Activated CD4-positive, alpha-beta T cell treated with anti-CD3 and anti-CD28 coated beads, Interleukin-2, Interleukin-6, amounts not matched to agents 100 ng/mL and 50 ng/mL, durations not matched to agents 16 hours and 8 hours (primary cell): ENCODE measurements around the gene VILL.
"Not testable (repeated sequence)": the region's sequence is repeated elsewhere in the genome, so short reads cannot be mapped to it uniquely, and the experiment has no call there.

Source experiments
- DNase-seq: peaks from one replicate; pipeline ENCODE4 v3.0.0-alpha.2; 2020

The VILL gene

DNA sequence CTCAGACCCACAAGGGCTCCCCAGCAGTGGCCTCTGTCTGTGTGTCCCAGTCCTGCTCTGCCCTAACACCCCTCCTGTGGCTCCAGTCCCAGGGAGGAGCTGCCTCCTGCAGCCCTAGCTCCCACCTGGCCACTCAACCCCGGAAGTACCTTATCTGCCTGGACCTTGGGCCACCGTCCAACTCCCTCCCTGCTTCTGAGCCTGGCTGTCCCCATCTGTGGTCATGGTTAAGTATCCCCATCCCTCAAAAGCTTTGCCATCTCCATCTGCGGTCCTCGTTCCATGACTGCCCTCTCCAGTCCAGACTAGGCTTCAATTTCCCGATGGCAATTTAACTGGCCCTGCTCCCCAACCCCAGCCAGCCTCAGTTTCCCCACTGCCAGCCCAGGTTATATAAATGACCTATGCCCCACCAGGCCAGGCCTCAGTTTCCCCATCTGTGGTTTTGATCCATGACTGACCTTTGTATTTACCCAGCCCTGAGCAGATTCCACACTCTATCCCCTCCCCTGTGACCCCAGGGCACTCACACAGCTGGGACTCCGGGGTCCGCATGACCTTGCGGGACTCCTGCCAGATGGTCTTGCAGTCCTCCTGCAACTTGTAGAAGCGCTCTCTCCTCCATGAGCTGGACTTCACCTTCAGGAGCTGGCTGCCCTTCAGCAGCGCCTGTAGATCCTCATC is 29.2 kb downstream of the VILL start:
- no peak for DNase-seq

DNA sequence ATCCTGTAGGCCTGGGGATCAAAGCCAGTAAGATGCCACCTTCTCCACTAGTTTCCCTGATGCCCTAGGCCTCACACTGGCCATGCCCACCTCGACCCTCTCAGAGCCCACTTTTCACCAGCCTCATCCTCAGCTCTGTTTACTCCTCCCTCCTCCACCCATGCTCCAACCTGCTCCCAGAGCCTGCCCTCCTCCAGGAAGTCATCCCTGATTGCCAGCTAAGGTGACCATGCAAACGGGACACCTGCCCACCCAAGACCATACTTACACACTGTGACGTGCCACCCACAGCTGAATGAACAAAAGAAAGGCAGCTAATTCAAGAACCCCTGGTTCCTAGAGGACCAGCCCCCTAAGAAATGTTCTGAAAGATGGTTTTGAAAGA is 29.7 kb downstream of the VILL start:
- DNase-seq: no peak

DNA sequence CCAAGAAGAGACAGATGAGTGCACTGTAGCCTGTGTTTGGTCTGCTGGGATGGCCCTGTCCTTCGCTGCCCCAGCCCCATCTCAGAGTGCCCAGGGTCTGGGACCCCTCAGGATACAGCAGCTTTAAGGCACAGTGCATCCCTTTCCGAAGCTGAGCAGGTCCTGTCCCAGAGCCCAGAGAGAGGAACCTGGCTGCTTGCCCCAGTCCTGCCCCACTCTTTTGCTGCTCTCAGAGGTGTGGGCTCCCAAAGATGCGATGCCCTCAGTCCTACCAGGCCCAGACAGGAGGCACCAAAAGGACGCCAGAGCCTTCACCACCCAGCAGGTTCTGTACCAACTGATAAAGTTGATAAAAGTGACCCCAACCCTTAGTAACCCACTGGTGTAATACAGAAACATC is 30.6 kb downstream of the VILL start:
- DNase-seq: no peak

DNA sequence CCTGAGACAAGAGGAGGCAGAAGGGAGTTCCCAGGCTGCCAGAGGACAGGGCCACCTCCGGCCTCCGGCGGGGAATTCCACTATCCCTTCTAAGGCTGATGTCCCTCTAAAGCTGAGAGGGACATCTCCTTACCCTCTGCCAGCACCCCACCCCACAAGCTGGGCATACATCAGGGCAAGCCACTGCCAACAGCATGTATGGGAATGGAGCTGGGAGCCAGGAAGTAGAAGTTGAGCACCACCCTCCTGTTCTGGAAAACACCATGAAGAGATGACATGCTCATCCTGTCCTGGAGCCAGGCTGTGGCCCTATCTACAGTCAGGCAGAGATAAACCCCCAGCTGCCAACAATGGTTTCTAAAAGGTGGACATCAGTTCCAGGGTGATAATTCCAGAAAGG is 31.7 kb downstream of the VILL start:
- DNase-seq: no peak

DNA sequence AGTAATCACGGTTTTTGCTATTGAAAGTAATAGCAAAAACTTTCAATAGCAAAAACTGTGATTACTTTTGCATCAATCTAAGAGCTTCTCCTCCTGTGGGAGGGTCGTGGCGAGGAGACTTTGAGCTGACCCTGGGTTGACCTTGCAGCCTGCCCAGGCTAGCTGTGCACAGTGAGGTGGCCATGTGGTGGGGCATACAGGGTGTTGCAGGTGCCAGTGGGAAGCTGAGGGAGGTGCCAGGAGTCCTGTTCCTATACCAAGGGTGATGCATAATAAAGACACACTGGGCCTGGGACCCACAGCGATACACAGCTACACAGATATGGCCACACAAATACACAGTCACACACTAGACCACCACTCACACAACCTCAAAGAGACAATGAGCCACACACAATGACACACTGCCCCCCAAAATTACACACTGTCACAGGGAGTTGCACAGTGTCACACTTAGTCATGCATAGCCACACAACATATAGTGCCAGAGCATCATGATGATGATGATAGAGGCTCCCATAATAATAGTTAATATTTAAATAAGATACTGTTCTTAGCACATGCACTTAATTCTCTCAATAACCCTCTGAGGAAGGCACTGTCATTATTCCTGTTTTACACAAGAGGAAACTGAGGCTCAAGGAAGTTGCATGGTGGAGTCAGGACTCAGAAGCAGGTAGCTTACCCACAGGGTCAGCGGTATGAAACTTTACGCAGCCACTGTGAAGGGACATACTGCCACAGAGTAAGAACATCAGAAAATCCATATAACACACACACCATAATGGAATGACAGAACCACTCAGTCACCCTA is 32.5 kb downstream of the VILL start:
- DNase-seq: no peak

DNA sequence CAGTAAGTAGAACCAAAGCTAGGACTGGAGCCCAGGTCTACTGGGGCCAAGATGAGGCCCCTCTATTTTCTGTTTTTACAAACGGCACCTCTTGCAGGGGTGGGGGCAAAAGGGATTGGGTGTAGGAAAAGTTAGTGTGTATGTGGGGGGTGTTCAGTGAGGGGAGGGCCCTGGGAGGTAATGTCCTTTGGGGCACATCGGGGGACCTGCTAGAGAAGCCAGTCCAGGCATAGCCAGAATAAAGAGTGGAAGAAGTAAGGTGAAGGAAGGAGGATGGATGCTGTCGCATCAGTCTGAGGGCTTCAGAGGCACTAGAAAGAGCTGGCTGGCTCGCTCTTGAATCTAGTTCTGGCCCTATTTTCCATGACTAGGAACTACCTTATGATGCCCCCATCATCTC is 36.3 kb downstream of the VILL start:
- no peak for DNase-seq

DNA sequence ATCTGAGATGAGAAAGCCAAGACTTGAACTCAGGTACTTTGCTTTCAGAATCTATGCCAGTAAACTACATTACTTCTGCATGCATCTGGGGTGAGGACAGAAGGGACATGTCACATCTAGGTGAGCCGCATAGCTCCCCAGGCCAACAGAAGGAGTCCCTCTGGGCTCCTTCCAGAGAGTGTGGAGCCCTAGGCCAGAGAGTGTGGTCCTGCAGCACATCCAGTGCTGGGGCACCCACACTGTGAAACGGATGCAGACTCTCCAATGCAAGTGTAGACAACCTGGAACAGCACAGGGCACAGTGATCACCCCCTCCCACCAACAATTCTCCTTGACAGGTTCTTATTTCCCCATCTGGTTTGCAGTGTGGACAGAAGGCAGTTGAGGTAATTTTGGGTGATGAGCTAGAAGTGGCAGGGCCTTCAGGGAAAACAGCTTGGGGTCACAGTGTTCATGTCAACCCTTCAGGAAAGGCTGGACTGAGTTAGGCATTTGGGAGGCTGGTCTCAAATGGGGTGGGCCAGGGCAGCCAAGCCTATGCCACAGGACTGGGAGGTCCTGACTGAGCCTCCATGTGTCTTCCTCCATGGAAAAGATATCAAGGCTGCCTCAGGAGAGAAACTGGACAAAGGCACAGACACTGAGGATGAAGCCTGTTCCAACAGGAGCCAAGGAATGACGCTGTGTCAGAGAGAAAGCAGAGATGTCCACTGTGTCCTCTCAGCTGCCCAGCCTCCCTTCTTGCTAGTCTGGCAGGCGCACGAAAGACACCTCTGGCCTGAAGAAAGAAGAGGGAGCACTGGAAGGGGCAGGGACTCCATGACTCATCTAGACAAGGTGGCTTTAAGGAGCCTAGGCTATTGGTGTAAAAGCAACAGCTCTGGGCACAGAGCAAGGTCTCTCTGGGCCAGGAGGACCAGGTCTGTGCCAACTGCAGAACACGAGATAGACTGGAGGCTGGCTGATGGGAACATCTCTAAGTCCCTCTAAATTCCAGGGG is 37.2 kb downstream of the VILL start:
- DNase-seq: no peak

DNA sequence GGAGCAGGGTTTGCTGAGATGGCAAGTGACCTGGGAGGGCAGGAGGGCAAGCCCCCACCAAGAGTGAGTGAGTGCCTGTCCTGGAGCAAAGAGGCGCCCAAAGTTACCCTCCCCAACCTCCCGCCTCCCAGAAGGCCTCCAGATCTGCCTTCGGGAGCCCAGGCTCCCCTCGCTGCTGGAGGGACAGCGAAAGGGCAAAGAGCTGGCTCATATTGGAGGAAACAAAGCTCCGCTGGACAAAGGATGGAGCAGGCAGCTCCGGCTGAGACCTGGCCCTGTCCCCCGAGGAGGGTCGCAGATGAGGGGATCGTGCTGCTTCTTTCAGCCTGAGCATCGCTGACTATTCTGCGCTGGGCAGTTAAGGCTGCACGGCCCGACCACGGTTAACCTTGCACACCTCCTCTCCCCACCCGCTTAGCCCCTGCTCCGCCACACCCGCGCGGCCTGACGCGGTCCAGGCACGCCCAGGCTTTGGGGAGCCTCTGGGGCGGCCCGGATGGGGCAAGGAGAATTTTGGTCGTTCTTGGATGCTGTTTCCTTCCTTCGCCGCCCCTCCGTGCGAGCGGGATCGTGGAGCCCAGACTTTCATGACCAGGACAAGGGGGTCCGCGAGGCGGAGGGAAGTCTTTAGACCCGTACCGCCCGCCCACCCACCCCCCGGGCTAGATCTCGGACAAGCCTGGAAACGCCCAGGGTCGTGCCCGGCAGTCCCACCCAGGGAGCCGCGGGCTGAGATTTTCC is 38.2 kb downstream of the VILL start:
- DNase-seq: no peak

DNA sequence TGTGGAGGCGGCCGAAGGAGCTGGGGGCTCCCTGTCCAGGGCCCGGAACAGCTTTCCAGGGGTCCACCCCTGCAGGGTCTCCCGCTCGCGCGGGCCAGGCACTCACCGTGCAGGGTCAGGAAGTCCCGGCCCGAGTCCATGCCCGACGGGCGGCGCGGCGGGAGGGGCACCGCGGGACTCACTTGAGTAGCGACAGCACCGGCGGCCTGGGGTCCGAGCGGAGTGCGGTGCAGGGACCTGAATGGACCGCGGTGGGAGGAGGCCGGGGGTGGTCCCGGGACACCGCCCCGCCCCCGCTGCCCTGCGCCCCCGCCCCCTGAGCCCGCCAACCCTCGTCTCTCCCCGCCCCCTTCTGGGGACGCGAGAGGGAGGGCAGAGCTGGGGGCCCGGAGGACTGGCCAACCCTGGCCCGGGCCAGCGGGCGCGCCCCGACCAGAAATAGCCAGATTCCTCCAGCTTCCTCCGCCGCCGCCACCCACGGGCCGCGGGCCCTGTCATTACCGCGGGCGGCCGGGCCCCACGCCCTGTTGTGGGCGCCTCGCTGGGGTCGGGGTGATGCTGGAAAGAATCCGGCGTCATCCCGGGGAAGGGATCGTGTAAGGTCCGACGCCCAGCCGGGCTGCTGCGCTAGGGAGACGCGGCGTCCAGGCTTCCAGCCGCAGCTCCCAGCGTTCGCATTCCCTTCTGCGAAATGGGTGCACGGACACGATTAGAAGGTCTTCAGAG is 39.0 kb downstream of the VILL start, which contains the start of gene PLCD1:
Gene PLCD1 (minus strand): TSS at position 243 of the 726 bp plus-strand sequence. CDS start 103 bp downstream, at position 140.
- no peak for DNase-seq

DNA sequence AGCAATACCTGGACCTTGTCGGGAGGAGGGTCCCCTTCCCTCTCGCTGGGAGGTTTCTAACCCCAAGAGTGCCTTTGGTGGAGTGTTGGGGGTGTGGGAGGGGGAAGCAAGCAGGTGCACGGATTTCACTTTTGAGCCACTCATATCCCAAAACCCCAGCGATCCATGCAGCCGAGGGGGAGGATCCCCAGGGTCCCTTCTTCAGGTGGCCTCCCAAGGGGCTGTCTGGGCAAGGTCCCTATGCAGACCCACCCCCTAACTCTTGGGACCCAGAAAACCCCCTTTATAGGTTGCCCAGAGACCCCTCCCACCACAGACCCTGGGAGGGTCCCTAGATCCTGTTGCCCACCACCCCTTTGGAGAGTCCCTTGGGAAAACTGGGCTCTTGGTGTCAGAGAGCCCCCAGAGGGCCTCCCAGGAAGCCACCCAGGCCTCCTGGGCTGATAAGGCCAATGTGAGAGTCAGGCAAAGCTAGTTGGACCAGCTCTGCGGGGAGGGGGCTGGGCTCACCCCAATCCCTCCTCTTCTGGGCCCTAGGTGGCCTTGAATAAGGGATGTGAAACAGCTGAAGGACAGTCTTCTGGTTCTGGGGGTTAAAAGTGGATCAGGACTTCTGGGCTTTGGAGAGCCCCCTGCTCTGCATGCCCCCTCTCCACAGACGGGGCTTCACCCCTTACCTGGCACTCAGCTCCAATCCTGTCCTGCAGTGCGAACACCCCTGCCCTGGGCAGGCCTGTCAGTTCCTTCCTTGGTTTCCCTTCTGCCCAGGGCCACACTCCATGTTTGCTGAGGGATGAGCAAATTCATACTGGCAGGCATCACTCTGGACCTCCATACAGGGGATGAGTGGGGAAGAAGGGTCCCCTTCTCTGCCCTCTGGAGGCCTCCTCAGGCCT is 39.8 kb downstream of the VILL start:
- DNase-seq: no peak

DNA sequence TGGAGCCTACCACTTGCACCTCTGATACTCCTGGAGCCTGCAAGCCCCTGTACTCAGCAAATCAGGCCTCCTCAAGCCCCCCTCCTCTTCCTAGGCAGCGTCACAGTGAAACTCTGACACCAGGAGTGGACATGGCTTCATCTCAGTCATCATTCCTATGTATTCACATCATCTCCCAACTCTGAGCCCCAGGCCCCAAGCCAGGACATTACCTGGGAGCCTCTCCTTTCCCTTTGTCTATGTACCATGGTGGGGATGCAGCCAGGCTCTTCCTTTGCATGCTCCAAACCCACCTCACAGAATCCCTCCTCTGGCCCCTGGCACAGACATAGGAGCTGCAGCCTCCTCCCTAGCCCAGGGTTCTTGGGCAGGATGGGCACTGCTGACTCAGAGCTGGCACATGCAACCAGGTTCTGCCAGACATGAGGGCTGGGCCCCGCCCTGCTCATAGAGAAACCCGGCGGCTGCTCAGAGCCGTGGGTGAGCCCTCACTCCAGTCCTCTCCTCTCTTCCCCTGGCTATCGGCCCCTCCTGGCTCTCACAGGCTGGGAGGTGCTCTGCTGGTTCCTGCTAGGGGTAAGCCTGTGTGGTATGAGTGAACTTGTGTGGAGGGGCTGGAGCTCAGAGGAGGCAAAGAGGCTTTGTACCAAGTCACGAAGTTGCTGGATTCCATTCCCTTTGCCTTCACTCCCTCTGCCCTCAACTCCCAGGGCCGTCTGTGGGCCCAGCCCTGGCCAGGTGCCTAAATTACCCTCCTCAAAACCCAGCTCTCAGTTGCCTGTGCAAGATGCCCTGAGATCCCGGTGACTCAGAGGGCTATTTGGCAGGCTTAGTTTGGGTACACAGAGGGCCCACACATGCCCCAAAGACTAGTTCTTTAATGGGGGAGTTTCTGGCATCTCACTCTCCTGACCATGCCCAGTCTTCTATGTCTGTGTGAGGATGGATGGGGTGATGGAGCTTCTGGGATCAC is 40.7 kb downstream of the VILL start:
- peak; percentile 72 for DNase-seq

DNA sequence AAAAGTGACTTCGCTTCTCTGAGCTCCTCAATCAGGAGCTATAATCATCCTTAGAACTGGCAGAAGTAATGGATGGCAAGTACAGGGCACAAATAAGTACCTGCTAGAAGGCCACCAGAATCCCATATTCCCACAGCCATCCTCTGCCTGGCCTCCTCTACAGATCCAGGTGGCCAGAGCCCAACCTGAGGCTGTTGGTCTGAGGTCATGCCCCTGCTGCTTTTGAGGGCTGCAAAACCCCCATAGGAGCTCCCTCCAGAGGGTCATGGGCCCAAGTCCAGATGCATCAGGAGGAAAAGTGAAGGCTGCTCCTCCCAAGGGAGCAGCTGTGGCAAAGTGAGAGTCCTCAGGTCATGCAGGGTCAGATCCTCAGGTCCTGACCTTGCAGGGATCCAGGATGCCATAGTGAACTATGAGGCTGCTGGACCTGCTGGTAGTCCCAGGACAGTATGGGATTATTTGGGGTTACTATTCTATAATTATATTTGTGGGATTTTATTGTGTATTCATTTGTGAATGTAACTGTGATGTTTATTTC is 41.8 kb downstream of the VILL start:
- no peak for DNase-seq

DNA sequence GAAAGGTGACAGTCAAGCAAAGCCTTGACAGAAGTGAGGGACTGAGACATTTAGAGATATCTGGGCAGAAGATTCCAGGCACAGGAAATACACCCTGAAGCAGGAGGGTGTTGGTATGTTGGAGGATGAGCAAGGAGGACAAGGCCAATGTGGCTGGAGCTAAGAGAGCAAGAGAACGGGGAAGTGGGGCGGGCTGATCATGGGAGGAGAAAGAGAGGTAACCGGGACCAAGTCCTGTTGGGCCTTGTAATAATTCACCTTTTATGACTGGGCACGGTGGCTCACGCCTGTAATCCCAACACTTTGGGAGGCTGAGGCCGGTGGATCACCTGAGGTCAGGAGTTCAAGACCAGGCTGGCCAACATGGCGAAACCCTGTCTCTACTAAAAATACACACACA is 43.0 kb downstream of the VILL start:
- not testable (repeated sequence) for DNase-seq

DNA sequence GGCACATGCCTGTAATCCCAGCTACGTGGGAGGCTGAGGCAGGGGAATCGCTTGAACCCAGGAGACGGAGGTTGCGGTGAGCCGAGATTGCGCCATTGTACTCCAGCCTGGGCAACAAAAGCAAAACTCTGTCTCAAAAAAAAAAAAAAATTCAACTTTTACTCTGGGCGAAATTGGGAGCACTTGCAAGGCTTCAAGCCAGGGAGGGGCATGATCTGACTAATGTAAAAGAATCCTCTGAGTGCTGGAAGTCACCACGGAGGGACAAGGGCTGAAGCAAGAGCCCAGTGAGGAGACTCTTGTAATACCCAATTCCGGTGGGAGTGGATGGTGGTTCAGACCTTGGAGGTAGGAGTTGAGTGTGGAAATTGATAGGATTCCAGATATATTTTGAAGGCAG is 43.7 kb downstream of the VILL start:
- not testable (repeated sequence) for DNase-seq

DNA sequence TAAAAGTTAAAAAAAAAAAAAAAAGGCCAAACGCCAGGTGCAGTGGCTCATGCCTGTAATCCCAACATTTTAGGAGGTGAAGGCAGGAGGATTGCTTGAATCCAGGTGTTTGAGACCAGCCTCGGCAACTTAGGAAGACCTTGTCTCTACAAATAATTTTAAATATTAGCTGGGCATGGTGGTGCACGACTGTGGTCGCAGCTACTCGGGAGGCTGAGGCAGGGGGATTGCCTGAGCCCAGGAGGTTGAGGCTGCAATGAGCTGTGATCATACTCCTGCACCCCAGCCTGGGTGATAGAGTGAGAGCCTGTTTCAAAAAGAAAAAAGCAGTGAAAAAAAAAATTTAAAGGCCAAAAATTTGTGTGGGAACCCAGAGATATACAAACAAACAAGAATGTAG is 45.7 kb downstream of the VILL start:
- DNase-seq: no peak

DNA sequence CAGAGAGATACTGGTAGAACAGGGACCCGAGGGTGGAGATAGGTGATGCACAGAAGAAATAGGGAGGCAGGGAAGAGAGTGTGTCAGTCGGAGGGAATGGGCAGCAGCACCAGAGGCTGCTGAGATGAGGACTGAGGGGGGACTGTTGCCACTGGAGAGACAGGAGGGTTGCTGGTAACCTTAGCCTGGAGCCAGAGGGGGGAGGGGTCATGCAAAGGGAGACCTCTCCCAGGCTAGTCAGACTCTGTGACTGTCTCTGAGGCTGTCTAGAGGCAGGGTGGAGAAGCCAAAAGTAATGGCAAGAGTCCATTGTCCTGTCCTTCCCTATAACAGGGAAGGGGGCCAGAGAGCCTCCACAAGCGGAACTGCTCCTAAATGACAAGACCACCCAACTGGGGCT is 46.3 kb downstream of the VILL start:
- no peak for DNase-seq

DNA sequence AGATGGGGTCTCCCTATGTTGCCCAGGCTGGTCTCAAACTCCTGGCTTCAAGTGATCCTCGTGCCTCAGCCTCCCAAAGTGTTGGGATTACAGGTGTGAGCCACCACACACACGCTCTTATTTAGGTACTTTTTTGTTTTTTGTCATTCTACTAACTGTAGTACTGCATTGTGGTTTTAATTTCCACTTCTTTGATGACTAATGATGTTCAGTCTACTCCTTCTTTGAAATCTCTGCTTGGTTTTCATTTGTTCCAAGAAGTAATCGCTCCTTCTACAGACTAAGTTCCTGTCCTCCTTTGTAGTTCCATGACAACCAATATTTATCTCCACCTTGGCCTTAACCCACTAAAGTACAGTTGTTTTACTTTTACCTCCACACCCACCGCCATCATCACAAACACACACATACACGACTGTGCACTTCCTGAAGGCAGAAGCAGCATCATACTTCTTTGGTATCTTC is 47.9 kb downstream of the VILL start:
- peak; percentile 67 for DNase-seq

DNA sequence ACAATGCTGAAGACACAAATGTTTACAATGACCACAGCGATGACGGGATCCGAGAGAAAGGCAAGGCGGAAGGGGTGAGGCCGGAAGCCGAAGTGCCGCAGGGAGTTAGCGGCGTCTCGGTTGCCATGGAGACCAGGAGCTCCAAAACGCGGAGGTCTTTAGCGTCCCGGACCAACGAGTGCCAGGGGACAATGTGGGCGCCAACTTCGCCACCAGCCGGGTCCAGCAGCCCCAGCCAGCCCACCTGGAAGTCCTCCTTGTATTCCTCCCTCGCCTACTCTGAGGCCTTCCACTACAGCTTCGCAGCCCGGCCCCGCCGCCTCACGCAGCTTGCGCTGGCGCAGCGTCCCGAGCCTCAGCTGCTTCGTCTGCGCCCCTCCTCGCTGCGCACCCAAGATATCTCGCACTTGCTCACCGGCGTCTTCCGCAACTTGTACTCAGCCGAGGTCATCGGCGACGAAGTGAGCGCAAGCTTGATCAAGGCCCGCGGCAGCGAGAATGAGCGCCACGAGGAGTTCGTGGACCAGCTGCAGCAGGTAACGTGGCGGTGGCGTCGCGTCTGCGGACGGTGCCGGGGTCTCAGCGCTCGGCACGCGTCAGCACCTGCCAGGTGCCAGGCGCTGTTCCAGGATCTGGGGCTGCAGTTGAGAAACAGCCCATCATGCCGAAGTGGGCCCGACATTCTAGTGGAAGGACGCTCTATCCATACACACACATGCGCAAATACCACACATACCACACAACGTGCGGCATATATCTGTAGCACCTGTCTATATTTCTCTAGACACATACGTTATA is 48.7 kb downstream of the VILL start, which contains the start of gene DLEC1:
Gene DLEC1 (plus strand): TSS at position 108 of the 798 bp plus-strand sequence. CDS start 18 bp downstream, at position 126.
- peak; percentile 94 for DNase-seq
